Hepatocyte (in vitro differentiated cells): ENCODE measurements around the gene ZNF333. TPM values are rescaled to one million over a fixed set of nuclear protein-coding genes. Genes with fewer than 3 reads are reported as not detected.

ENCODE experiments used
- DNase-seq: peaks from one replicate; pipeline ENCODE4 v3.0.0-alpha.2; 2016; ENCODE audit warnings: low spot score
- H2AFZ ChIP-seq: fragments of 200-600 bp; sonication (generic); 2 replicates; pipeline ENCODE4 v1.6.0; 2016; ENCODE audit warnings: antibody characterized with exemption, mild to moderate bottlenecking
- H3K27ac ChIP-seq: fragments of 200-600 bp; sonication (generic); 2 replicates; pipeline ENCODE4 v1.5.1; 2016; ENCODE audit warnings: mild to moderate bottlenecking
- H3K27me3 ChIP-seq: fragments of 200-600 bp; sonication (generic); 2 replicates; pipeline ENCODE4 v1.6.1; 2016
- H3K36me3 ChIP-seq: fragments of 200-600 bp; sonication (generic); replicated peaks from 2 replicates; pipeline ENCODE4 v1.5.1; 2016; ENCODE audit warnings: low read depth; ENCODE audit not compliant: insufficient read depth
- H3K4me1 ChIP-seq: fragments of 200-600 bp; sonication (generic); 2 replicates; pipeline ENCODE4 v1.5.1; 2016; ENCODE audit warnings: mild to moderate bottlenecking, moderate library complexity; ENCODE audit not compliant: insufficient read depth
- H3K4me2 ChIP-seq: fragments of 200-600 bp; sonication (generic); 2 replicates; pipeline ENCODE4 v1.6.0; 2016
- H3K4me3 ChIP-seq: fragments of 200-600 bp; sonication (generic); 2 replicates; pipeline ENCODE4 v1.5.1; 2016; ENCODE audit warnings: mild to moderate bottlenecking
- H3K79me2 ChIP-seq: fragments of 200-600 bp; sonication (generic); 2 replicates; pipeline ENCODE4 v1.6.0; 2017; ENCODE audit warnings: mild to moderate bottlenecking
- H3K9me2 ChIP-seq: fragments of 200-600 bp; sonication (generic); replicated peaks from 2 replicates; pipeline ENCODE4 v1.6.0; 2017; ENCODE audit warnings: mild to moderate bottlenecking; ENCODE audit not compliant: insufficient read depth
- H3K9me3 ChIP-seq: fragments of 200-600 bp; sonication (generic); 2 replicates; pipeline ENCODE4 v1.5.1; 2016; ENCODE audit warnings: low read depth, mild to moderate bottlenecking
- H4K20me1 ChIP-seq: fragments of 200-600 bp; sonication (generic); 2 replicates; pipeline ENCODE4 v1.6.0; 2016; ENCODE audit warnings: mild to moderate bottlenecking; ENCODE audit not compliant: insufficient read depth, poor library complexity, severe bottlenecking
- CTCF ChIP-seq: fragments of 200-600 bp; sonication (generic); IDR thresholded peaks from 2 replicates; pipeline ENCODE4 v1.5.1; 2016; ENCODE audit warnings: antibody characterized with exemption, mild to moderate bottlenecking; ENCODE audit not compliant: poor library complexity
- EZH2 ChIP-seq: fragments of 200-600 bp; sonication (generic); IDR thresholded peaks from 2 replicates; pipeline ENCODE4 v1.6.1; 2016; ENCODE audit warnings: antibody characterized with exemption, mild to moderate bottlenecking, borderline replicate concordance
- EZH2phosphoT487 ChIP-seq: fragments of 200-600 bp; sonication (generic); IDR thresholded peaks from one replicate; pipeline ENCODE4 v1.6.1; 2018; ENCODE audit warnings: antibody characterized with exemption, mild to moderate bottlenecking, low read depth, moderate library complexity; ENCODE audit not compliant: unreplicated experiment, severe bottlenecking
- WGBS: methylation state at CpG from one replicate; pipeline ENCODE4 v1.1.6; 2016; ENCODE audit warnings: low lambda C conversion rate; ENCODE audit errors: missing lambda C conversion rate; 5-methylcytosine and 5-hydroxymethylcytosine counted together
- polyA plus RNA-seq: library from polyadenylated mRNA; unstranded; fragments of >200 nt; fragmentation: Nextera tagmentation; extraction: Ambion mirVana; gene quantifications from 2 replicates; pipeline ENCODE4 v1.2.1, GENCODE V29; 2016
- total RNA-seq: library from RNA; depleted of rRNA; stranded (reverse); fragments of >200 nt; gene quantifications from 2 replicates; pipeline ENCODE4 v1.2.3, GENCODE V29; 2014

Gene ZNF333
- total and polyA plus RNA-seq, 2 experiments from 2014 or later, result 7.1 to 21.9 TPM

- Histone ChIP-seq H3K36me3 (no peaks in the 10 kb centered on the region), H3K4me1 (no peaks in the 10 kb centered on the region), H3K27me3 (no peaks in the 10 kb centered on the region), H3K9me2 (no peaks in the 10 kb centered on the region), H4K20me1 (no peaks in the 10 kb centered on the region), H3K4me3 (no peak overlapping the region), H3K9me3 (no peaks in the 10 kb centered on the region), H3K79me2 (no peaks in the 10 kb centered on the region), H3K27ac (no peak overlapping the region), H2AFZ (no peak overlapping the region), H3K4me2 (no peak overlapping the region)
- WGBS, result 92% methylated on average over 6 of the region's 6 CpGs
- DNase-seq, result no peak
- TF ChIP-seq EZH2phosphoT487 (no peak), EZH2 (no peak), CTCF (no peak)
Measured at GRCh38 chr19:14704450-14704849, 14.6 kb downstream of the ZNF333 start.

GRCh38 chr19:14715841-14716240, 26.0 kb downstream of the ZNF333 start:
- DNase-seq, result no peak
- Histone ChIP-seq H4K20me1 (no peaks in the 10 kb centered on the region), H3K79me2 (no peaks in the 10 kb centered on the region), H3K9me2 (no peaks in the 10 kb centered on the region), H3K4me3 (no peak overlapping the region), H3K4me1 (no peaks in the 10 kb centered on the region), H3K27me3 (no peaks in the 10 kb centered on the region), H2AFZ (no peak overlapping the region), H3K36me3 (peaks cover 21% of the 10 kb centered on the region), H3K4me2 (no peak overlapping the region), H3K27ac (no peak overlapping the region), H3K9me3 (peaks cover 35% of the 10 kb centered on the region)
- TF ChIP-seq EZH2phosphoT487, result no peak
- TF ChIP-seq EZH2, result no peak
- TF ChIP-seq CTCF, result no peak
- 97% methylated on average over 4 of the region's 4 CpGs for WGBS

- no peaks in the 10 kb centered on the region for H4K20me1 ChIP-seq
- H3K4me2 ChIP-seq, result no peak overlapping the region
- TF ChIP-seq CTCF (no peak), EZH2phosphoT487 (no peak), EZH2 (no peak)
- no peaks in the 10 kb centered on the region for H3K27me3 ChIP-seq
- no peak overlapping the region for H2AFZ ChIP-seq
- peaks cover 21% of the 10 kb centered on the region for H3K36me3 ChIP-seq
- H3K79me2 ChIP-seq, result no peaks in the 10 kb centered on the region
- no peak for DNase-seq
- WGBS, result 95% methylated on average over 18 of the region's 18 CpGs
- H3K4me1 ChIP-seq, result no peaks in the 10 kb centered on the region
- H3K4me3 ChIP-seq, result no peak overlapping the region
- no peaks in the 10 kb centered on the region for H3K9me2 ChIP-seq
- no peak overlapping the region for H3K27ac ChIP-seq
- peaks cover 47% of the 10 kb centered on the region for H3K9me3 ChIP-seq
Measured at GRCh38 chr19:14718522-14719116, 28.8 kb downstream of the ZNF333 start.

- Histone ChIP-seq H3K4me2 (no peak overlapping the region), H3K27me3 (no peaks in the 10 kb centered on the region), H3K4me3 (no peak overlapping the region), H3K27ac (no peak overlapping the region), H2AFZ (no peak overlapping the region), H3K79me2 (no peaks in the 10 kb centered on the region), H3K36me3 (peaks cover 21% of the 10 kb centered on the region), H4K20me1 (no peaks in the 10 kb centered on the region), H3K9me3 (peaks cover 47% of the 10 kb centered on the region), H3K9me2 (no peaks in the 10 kb centered on the region), H3K4me1 (no peaks in the 10 kb centered on the region)
- TF ChIP-seq EZH2phosphoT487, result no peak
- DNase-seq, result no peak
- WGBS, result 98% methylated on average over 3 of the region's 3 CpGs
Measured at GRCh38 chr19:14719162-14719561, 29.3 kb downstream of the ZNF333 start.
